Endodermal cell (in vitro differentiated cells): Measurements from ENCODE around the gene ANP32A. TPM values are rescaled to one million over a fixed set of nuclear protein-coding genes. Genes with fewer than 3 reads are reported as not detected.

Experiments used
- DNase-seq: peaks from one replicate; pipeline ENCODE4 v3.0.0-alpha.2; 2017
- H3K27ac ChIP-seq: 2 replicates; pipeline ENCODE4 v1.5.1; 2013; ENCODE audit warnings: mild to moderate bottlenecking, low read depth, low read length, moderate library complexity
- H3K27me3 ChIP-seq: 2 replicates; pipeline ENCODE4 v1.6.1; 2013; ENCODE audit warnings: mild to moderate bottlenecking, low read length, moderate library complexity; ENCODE audit not compliant: insufficient read depth, control insufficient read depth, poor library complexity, severe bottlenecking
- H3K36me3 ChIP-seq: 2 replicates; pipeline ENCODE4 v1.7.0; 2013; ENCODE audit warnings: mild to moderate bottlenecking, low read length, moderate library complexity; ENCODE audit not compliant: control insufficient read depth, insufficient read depth
- H3K4me1 ChIP-seq: one replicate; pipeline ENCODE4 v1.7.0; 2013; ENCODE audit warnings: low read length; ENCODE audit not compliant: control insufficient read depth, insufficient read depth
- H3K4me3 ChIP-seq: 2 replicates; pipeline ENCODE4 v1.5.1; 2013; ENCODE audit warnings: mild to moderate bottlenecking, low read length, moderate library complexity
- H3K9ac ChIP-seq: 2 replicates; pipeline ENCODE4 v1.6.1; 2013; ENCODE audit warnings: mild to moderate bottlenecking, low read length, moderate library complexity; ENCODE audit not compliant: poor library complexity, severe bottlenecking; ENCODE audit errors: extremely low read depth
- H3K9me3 ChIP-seq: 2 replicates; pipeline ENCODE4 v1.6.1; 2013; ENCODE audit warnings: mild to moderate bottlenecking, low read length, moderate library complexity; ENCODE audit not compliant: control insufficient read depth
- H3K27ac Mint-ChIP-seq: 2 replicates; pipeline ENCODE4 v1.8.0; 2020; ENCODE audit warnings: mixed read lengths
- H3K27me3 Mint-ChIP-seq: 2 replicates; pipeline ENCODE4 v1.8.0; 2021; ENCODE audit warnings: mild to moderate bottlenecking, mixed read lengths; ENCODE audit not compliant: insufficient read depth
- H3K36me3 Mint-ChIP-seq: 2 replicates; pipeline ENCODE4 v1.8.0; 2020; ENCODE audit warnings: low read depth, mixed read lengths
- H3K4me1 Mint-ChIP-seq: 2 replicates; pipeline ENCODE4 v1.8.0; 2020; ENCODE audit warnings: mixed read lengths
- H3K4me3 Mint-ChIP-seq: 2 replicates; pipeline ENCODE4 v1.8.0; 2020; ENCODE audit warnings: mild to moderate bottlenecking, moderate library complexity, mixed read lengths
- H3K9me3 Mint-ChIP-seq: 2 replicates; pipeline ENCODE4 v1.8.0; 2020; ENCODE audit warnings: mild to moderate bottlenecking, mixed read lengths
- CTCF ChIP-seq: fragments of 200-600 bp; sonication (generic); conservative IDR thresholded peaks from 2 replicates; pipeline ENCODE4 v1.5.0; 2021; ENCODE audit warnings: antibody characterized with exemption, mild to moderate bottlenecking
- WGBS, 2 experiments: methylation state at CpG; one replicate each; pipeline versions ENCODE4 v1.1.5 to v1.1.7; 2013; ENCODE audit warnings: missing lambda C conversion rate in 2 of 2, mixed read lengths in 1 of 2; ENCODE audit not compliant: insufficient coverage in 1 of 2, insufficient read length in 1 of 2; 5-methylcytosine and 5-hydroxymethylcytosine counted together
- total RNA-seq, 2 donors: library from RNA; stranded (reverse); fragmentation: NEBNext Ultra II Directional in 1 of 2; extraction: Animal tissue kit (Norgen Biotek cat#: 25700) in 1 of 2; gene quantifications; 2 replicates in 1 of 2; 3 replicates in 1 of 2; pipeline ENCODE4 v1.2.1, GENCODE V29; 2021

Gene ANP32A
- total RNA-seq, 2 donors from 2014 or later, result 346 to 385 TPM

GRCh38 chr15:68796576-68796975 is 24.1 kb downstream of the ANP32A start:
- Mint-ChIP-seq H3K27ac (peak overlapping the region; percentile 83), H3K36me3 (peaks cover 19% of the 10 kb centered on the region), H3K9me3 (no peaks in the 10 kb centered on the region), H3K4me1 (peaks cover 69% of the 10 kb centered on the region), H3K4me3 (peak overlapping the region; percentile 29), H3K27me3 (no peaks in the 10 kb centered on the region)
- Histone ChIP-seq H3K4me3 (no peak overlapping the region), H3K9ac (no peak overlapping the region), H3K36me3 (peaks cover 52% of the 10 kb centered on the region), H3K27ac (no peak overlapping the region), H3K4me1 (peaks cover 38% of the 10 kb centered on the region), H3K27me3 (no peaks in the 10 kb centered on the region), H3K9me3 (no peaks in the 10 kb centered on the region)
- no peak for DNase-seq
- 91 to 98% methylated on average over 6 of the region's 6 CpGs for WGBS, 2 experiments
- TF ChIP-seq CTCF, result no peak

GRCh38 chr15:68795298-68795848 is 25.3 kb downstream of the ANP32A start:
- no peak for TF ChIP-seq CTCF
- Mint-ChIP-seq H3K9me3 (no peaks in the 10 kb centered on the region), H3K27ac (peak overlapping the region; percentile 84), H3K4me1 (peaks cover 80% of the 10 kb centered on the region), H3K27me3 (no peaks in the 10 kb centered on the region), H3K36me3 (peaks cover 19% of the 10 kb centered on the region), H3K4me3 (peak overlapping the region; percentile 29)
- peak; percentile 97 for DNase-seq
- H3K27me3 ChIP-seq, result no peaks in the 10 kb centered on the region
- WGBS, 2 experiments, result 8 to 40% methylated on average over 1 to 20 of the region's 20 CpGs
- H3K4me1 ChIP-seq, result peaks cover 46% of the 10 kb centered on the region
- H3K9me3 ChIP-seq, result no peaks in the 10 kb centered on the region
- peaks cover 52% of the 10 kb centered on the region for H3K36me3 ChIP-seq
- no peak overlapping the region for H3K9ac ChIP-seq
- H3K4me3 ChIP-seq, result peak overlapping the region; percentile 70
- peak overlapping the region; percentile 79 for H3K27ac ChIP-seq

- Histone ChIP-seq H3K4me3 (peak overlapping the region; percentile 70), H3K36me3 (peaks cover 51% of the 10 kb centered on the region), H3K27ac (peak overlapping the region; percentile 79), H3K9ac (no peak overlapping the region), H3K9me3 (no peaks in the 10 kb centered on the region), H3K27me3 (no peaks in the 10 kb centered on the region), H3K4me1 (peaks cover 51% of the 10 kb centered on the region)
- 82 to 83% methylated on average over 2 to 5 of the region's 5 CpGs for WGBS, 2 experiments
- Mint-ChIP-seq H3K27me3 (no peaks in the 10 kb centered on the region), H3K9me3 (no peaks in the 10 kb centered on the region), H3K27ac (peak overlapping the region; percentile 84), H3K4me1 (peaks cover 85% of the 10 kb centered on the region), H3K36me3 (peaks cover 16% of the 10 kb centered on the region), H3K4me3 (peak overlapping the region; percentile 29)
- DNase-seq, result no peak
- peak; percentile 33 for TF ChIP-seq CTCF
Measured at GRCh38 chr15:68794863-68795262, 25.8 kb downstream of the ANP32A start.
